Measurements from ENCODE around the gene OMA1.

DNA sequence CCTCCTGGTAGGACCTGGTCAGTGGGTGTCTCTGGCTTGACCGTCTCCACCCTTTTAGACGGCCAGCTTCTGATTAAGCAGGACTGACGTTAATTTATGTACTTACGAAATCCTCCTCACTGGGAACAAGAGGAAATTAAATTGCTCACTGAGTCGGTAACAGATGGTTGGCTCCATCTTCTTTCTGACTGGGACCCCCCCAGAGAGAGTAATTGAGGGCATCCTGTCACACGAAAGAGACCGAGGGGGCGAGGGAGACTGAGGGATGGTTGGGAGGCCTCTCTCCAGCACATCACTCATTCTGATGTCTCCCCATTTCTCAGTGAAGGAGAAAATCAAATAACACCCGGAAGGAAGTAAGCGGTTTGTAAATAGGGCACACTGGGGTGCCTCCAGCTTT lies 104.8 kb downstream of the OMA1 start:
- TF ChIP-seq NPAS2 (CRISPR knock-in tag; IDR thresholded peaks at IDR 0.05; ENCODE audit: borderline replicate concordance) (no peak), POLR2A (IDR thresholded peaks at IDR 0.05; ENCODE audit: low read length) (no peak), MYC (IDR thresholded peaks at IDR 0.05; ENCODE audit: borderline replicate concordance, low read length) (no peak), PBX3 (IDR thresholded peaks at IDR 0.05) (no peak)

Data from A549 (cell line).